GM18526 (cell line): ENCODE data around the gene FNBP1.

Source experiments
- POLR2A ChIP-seq: IDR thresholded peaks from 3 replicates; pipeline ENCODE4 v1.6.1; 2011; ENCODE audit not compliant: insufficient read length; ENCODE audit errors: extremely low read depth

FNBP1 gene

GRCh38 chr9:130053109-130053503 is 10.1 kb upstream of the FNBP1 start:
- no peak for TF ChIP-seq POLR2A

GRCh38 chr9:130051855-130052254 is 8.9 kb upstream of the FNBP1 start:
- TF ChIP-seq POLR2A = no peak

GRCh38 chr9:130050462-130050861 is 7.5 kb upstream of the FNBP1 start:
- no peak for TF ChIP-seq POLR2A

- TF ChIP-seq POLR2A = no peak
Observed at GRCh38 chr9:130049431-130050210, 6.6 kb upstream of the FNBP1 start.

GRCh38 chr9:130045725-130046450 is 2.9 kb upstream of the FNBP1 start:
- no peak for TF ChIP-seq POLR2A

DNA sequence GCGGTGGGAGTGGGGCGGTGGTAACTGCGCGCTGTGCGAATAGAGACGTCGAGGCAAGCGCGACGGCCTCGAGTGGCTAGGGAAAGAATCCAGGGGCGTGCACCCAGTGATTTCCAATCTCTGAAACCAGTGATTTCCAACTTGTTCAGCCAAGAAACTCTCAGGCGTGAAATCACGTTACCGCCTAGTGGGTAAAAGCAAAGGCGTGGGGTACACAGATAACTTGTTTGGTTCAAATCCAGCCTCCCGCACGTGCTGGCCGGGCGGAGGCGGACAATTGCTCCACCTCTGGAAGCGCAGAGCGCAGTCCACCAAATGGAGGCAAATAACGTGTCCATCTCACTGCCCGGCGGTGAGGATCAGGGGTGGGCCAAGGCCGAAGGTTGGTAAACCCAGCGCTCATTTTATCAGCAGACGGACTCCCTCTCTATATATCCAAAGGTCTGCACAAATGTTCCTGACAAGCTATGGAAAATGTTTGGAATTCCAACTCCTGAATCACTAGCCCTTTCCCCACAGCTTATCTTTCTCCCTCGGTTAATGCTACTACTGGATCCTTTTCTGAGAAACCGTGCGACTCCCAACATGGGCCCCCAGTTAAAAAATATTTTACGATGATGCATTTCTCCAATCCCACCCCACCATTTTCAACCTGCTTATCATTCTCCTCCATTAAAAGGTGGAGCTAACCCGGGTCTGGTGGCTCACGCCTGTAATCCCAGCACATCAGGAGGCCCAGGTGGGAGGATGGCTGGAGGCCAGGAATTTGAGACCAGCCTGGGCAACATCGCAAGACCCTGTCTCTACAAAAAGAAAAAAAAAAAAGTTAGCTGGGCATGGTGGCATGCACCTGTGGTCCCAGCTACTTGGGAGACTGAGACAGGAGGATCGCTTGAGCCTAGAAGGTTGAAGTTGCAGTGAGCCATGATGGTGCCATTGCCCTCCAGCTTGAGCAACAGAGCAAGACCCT is 950 bp upstream of the FNBP1 start:
- TF ChIP-seq POLR2A = no peak

- no peak for TF ChIP-seq POLR2A
Observed at GRCh38 chr9:130042406-130042884, 544 bp downstream of the FNBP1 start.

GRCh38 chr9:130041648-130042405 is 1.2 kb downstream of the FNBP1 start:
- TF ChIP-seq POLR2A = no peak

GRCh38 chr9:130040984-130041647 is 1.9 kb downstream of the FNBP1 start:
- no peak for TF ChIP-seq POLR2A

DNA sequence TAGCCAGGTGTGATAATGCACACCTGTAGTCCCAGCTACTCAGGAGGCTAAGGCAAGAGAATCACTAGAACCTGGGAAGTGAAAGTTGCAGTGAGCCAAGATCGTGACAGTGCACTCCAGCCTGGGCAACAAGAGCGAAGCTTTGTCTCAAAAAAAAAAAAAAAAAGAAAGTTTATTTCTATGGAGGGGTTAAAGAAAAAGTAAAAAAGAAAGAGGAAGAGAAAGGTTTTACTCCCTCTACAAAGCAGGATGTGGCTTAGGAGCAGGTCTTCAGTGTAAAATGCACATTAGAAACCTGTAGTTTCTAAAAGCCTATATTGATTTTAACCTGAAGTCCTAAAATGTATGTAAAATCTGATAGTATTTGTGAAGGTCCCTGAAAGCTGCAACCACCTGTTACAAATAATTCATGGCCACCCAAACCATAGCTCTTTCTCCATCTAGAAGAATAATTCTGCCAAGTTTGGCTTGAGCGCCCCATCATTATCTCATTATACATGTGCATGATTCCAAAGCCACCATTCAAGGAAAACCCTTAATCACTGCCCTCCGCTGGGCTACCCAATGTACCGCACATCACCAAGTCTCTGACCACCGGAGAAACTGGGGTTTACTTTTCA is 3.4 kb downstream of the FNBP1 start:
- no peak for TF ChIP-seq POLR2A

GRCh38 chr9:130036099-130036498 is 6.9 kb downstream of the FNBP1 start:
- no peak for TF ChIP-seq POLR2A

- TF ChIP-seq POLR2A = no peak
Observed at GRCh38 chr9:130034570-130034969, 8.4 kb downstream of the FNBP1 start.

DNA sequence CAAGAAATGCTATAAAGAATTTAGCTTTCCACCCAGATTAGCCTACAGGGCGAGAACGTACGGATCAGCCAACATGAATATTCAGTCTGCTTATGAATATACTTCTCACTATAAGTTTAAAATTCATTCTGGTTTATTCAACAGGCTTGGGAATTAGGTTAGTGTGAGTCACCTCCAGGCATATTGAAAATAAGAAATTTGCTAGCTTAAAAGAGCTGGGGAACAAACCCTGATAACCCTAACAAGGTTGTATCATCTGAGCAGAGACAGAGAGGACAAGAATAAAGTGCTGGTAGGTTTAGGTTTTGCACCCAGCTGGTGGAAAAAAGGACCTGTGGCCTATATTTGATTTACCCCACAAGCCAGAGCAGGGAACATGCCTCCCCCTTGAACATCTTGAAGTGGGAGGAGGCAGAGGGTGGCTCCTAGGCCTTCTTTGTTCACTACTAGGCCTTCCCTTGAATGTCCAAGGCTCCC is 12.3 kb downstream of the FNBP1 start:
- no peak for TF ChIP-seq POLR2A
